A549 treated with CpdA at 1 μM for 4 hours (cell line): Measurements from ENCODE around the gene PLEKHD1. TPM values are rescaled to one million over a fixed set of nuclear protein-coding genes. Genes with fewer than 3 reads are reported as not detected.

Source experiments
- total RNA-seq: library from RNA; stranded (reverse); fragments of 200-300 nt; extraction: Qiagen RNA extraction; gene quantifications from 5 replicates; pipeline ENCODE4 v1.2.3, GENCODE V29; 2022; ENCODE audit warnings: low read depth

The PLEKHD1 gene
- total RNA-seq, result 0.02 to 0.03 TPM in 2 of 5 replicates, not detected in the others

DNA sequence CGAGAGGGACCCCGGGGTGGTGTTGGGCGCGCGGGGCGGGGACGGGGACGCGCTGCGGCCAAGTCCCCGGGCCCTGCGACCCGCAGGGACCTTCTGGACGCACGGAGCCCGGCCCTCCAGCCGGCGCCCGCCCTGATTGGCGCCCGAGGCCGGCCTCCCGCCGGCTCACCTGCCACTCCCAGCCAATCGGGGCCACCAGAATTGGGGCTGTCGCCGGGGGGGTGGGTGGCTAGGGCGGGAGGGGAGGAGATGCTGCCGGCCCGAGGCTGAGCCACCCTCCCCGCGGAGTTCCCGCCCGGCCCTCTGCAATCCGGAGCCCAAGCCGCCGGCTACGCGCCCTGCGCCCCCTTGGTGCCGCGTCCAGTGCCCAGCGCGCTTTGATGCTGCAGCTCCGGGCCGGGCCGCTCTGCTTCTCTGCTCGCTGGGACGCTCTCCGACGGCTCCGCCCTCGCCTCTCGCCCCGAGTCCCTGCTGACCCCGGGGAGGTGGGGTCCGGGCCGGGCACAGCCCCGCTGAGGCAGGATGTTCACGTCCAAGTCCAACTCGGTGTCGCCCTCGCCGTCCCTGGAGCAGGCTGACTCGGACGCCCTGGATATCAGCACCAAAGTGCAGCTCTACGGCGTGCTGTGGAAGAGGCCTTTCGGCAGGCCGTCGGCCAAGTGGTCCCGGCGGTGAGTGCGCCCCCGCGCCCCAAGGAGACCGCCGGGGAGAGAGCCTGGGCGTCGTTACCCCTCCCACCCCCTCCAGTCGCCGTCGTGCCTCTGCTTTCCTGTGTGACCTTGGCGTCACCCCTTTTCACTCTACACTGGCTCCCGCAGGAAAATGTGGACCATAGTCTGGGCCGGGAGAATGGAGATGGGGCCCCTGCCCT is at the start of gene PLEKHD1:
TSS of gene PLEKHD1 (plus strand) at position 285 of the 871 bp plus-strand sequence. CDS start at position 523, 238 bp downstream.

DNA sequence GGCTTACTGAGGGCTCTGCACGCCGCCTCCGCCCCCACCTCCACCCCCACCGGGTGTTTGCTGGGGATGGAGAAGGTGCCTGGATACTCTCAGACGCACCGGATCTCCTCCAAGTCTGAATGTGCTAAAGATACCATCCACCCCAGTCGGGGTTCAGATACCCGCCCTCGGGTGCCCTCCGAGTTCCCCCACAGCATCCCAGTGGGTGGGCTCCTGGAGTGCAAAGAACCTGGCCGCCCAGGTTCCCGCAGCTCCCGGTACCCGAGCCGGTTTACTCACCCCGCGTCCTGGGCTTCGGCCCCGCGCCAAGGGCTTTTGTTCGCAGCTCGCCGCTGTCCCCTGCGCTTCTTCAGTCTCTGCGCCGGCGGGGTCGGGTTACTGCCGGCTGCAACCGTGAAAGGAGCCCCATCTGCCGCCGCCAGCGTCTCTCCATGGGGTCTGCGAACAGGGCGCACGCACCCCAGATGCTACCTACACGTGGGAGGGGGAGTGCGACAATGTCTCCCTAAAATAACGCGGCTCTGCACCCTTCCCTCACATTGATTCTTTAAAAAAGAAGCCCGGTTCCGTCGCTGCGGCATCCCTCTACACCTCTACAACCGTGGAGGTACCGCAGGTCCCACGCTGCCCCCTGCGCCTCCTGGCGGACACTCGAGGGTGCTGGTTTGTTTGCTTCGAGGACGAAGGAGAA is 89.9 kb downstream of the PLEKHD1 start, which contains the start of gene CCDC177:
TSS of gene CCDC177 (minus strand) at position 609 of the 691 bp plus-strand sequence. CDS start 1,249 bp downstream, outside the sequence.

Other genes starting within 250 kb of the PLEKHD1 start
- gene GALNT16, start 224.6 kb upstream of the PLEKHD1 start, total RNA-seq, result 2.5 to 3.8 TPM (median 3.6 TPM) in 5 replicates
- 309 to 358 TPM (median 344 TPM) in 5 replicates for gene ERH, start 86.4 kb upstream of the PLEKHD1 start, total RNA-seq
- gene SLC39A9, start 86.0 kb upstream of the PLEKHD1 start, total RNA-seq, result 37.4 to 46.7 TPM (median 40.2 TPM) in 5 replicates
- not detected in 5 replicates for gene CCDC177, start 90.1 kb downstream of the PLEKHD1 start, total RNA-seq
- gene SUSD6, start 126.9 kb downstream of the PLEKHD1 start, total RNA-seq, result 6.3 to 7.6 TPM (median 6.6 TPM) in 5 replicates